H1 (cell line): ENCODE measurements around the gene SNRK. TPM values are rescaled to one million over a fixed set of nuclear protein-coding genes. Genes with fewer than 3 reads are reported as not detected.

Experiments
- CEBPB ChIP-seq: IDR thresholded peaks from 2 replicates; pipeline ENCODE4 v1.6.1; 2012; ENCODE audit warnings: low read depth, low read length
- EP300 ChIP-seq, 2 experiments: IDR thresholded peaks; 1 replicate in 1 of 2; 2 replicates in 1 of 2; pipeline ENCODE4 v1.6.1; 2011 to 2012; ENCODE audit warnings: low read depth in 2 of 2, low read length in 2 of 2, mild to moderate bottlenecking in 2 of 2, borderline replicate concordance in 1 of 2, inconsistent platforms in 1 of 2, moderate library complexity in 1 of 2
- FOSL1 ChIP-seq: IDR thresholded peaks from 2 replicates; pipeline ENCODE4 v1.6.1; 2011; ENCODE audit warnings: mild to moderate bottlenecking, low read depth, low read length, moderate library complexity; ENCODE audit not compliant: insufficient read depth
- JUND ChIP-seq: IDR thresholded peaks from 2 replicates; pipeline ENCODE4 v1.6.1; 2011; ENCODE audit warnings: mild to moderate bottlenecking, improper control_type of control experiment, low read length
- NRF1 ChIP-seq: IDR thresholded peaks from 2 replicates; pipeline ENCODE4 v1.6.1; 2011; ENCODE audit warnings: mild to moderate bottlenecking, low read depth, low read length, improper control_type of control experiment
- POLR2A ChIP-seq, 2 experiments: IDR thresholded peaks; 1 replicate in 1 of 2; 2 replicates in 1 of 2; pipeline ENCODE4 v1.6.1; 2011; ENCODE audit warnings: low read depth in 2 of 2, low read length in 2 of 2, mild to moderate bottlenecking in 2 of 2; ENCODE audit errors: control extremely low read depth in 1 of 2
- SRF ChIP-seq: IDR thresholded peaks from 2 replicates; pipeline ENCODE4 v1.6.1; 2011; ENCODE audit warnings: mild to moderate bottlenecking, low read depth, low read length, moderate library complexity
- YY1 ChIP-seq: IDR thresholded peaks from 2 replicates; pipeline ENCODE4 v1.6.1; 2011; ENCODE audit warnings: low read depth, mild to moderate bottlenecking, low read length
- polyA plus RNA-seq, 7 experiments: library from polyadenylated mRNA; depleted of rRNA in 3 of 7; stranded (reverse) in 5 of 7; unstranded in 2 of 7; fragments of >200 nt in 5 of 7; fragments of 200-250 nt in 2 of 7; gene quantifications; 1 replicate in 5 of 7; 2 replicates in 1 of 7; 4 replicates in 1 of 7; pipeline versions ENCODE4 v1.2.1 to v1.2.3, GENCODE V29; 2011 to 2013; ENCODE audit warnings: missing spikeins in 2 of 7, mixed read lengths in 2 of 7
- total RNA-seq: library from RNA; stranded (reverse); fragmentation: NEBNext Ultra II Directional; extraction: Animal tissue kit (Norgen Biotek cat#: 25700); gene quantifications from 2 replicates; pipeline ENCODE4 v1.2.1, GENCODE V29; 2021
- TF ChIP-seq, protein P1 (sequence below): IDR thresholded peaks from 2 replicates; pipeline ENCODE4 v1.6.1; 2012; ENCODE audit warnings: low read length, inconsistent platforms
- TF ChIP-seq, protein P2 (sequence below): IDR thresholded peaks from 2 replicates; pipeline ENCODE4 v1.6.1; 2011; ENCODE audit warnings: low read depth, mild to moderate bottlenecking, low read length; ENCODE audit not compliant: insufficient read depth
- TF ChIP-seq, protein P3 (sequence below): IDR thresholded peaks from 2 replicates; pipeline ENCODE4 v1.6.1; 2012; ENCODE audit warnings: inconsistent platforms

Gene SNRK
- total and polyA plus RNA-seq, 2 of the 8 experiments (the other 6 are each of a cell fraction or from before 2014, with no cell fraction given): 4.4 to 11.7 TPM

DNA sequence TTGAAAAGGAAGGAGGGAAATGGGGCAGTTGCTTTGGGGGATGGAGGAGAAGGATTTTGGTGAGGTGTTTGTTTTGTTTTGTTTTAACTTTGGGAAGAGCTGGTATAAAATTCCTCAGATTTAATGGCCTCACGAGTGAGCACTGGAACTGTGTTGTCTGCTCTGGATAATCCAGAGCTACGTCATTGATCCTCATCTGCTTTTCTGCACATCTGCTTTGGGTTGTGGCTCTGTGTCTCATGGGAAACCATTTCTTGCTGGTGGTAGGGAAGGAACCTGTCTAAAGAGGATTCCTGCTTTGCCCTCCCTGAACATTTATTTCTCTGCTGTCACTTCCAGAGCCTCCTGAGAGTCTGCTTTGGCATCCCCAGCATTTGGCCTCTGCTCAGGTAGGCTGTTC is 3.1 kb downstream of the SNRK start (continued):
- no peak for TF ChIP-seq YY1
- TF ChIP-seq, protein P1, sequence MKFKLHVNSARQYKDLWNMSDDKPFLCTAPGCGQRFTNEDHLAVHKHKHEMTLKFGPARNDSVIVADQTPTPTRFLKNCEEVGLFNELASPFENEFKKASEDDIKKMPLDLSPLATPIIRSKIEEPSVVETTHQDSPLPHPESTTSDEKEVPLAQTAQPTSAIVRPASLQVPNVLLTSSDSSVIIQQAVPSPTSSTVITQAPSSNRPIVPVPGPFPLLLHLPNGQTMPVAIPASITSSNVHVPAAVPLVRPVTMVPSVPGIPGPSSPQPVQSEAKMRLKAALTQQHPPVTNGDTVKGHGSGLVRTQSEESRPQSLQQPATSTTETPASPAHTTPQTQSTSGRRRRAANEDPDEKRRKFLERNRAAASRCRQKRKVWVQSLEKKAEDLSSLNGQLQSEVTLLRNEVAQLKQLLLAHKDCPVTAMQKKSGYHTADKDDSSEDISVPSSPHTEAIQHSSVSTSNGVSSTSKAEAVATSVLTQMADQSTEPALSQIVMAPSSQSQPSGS: no peak
- no peak for TF ChIP-seq POLR2A (IDR thresholded peaks at IDR 0.05; ENCODE audit: control extremely low read depth in 1 of 2, low read depth in 2 of 2, low read length in 2 of 2)
- no peak for TF ChIP-seq JUND
- TF ChIP-seq FOSL1: no peak
- no peak for TF ChIP-seq EP300 (IDR thresholded peaks at IDR 0.05; ENCODE audit: borderline replicate concordance in 1 of 2, low read depth in 2 of 2, low read length in 2 of 2)
- TF ChIP-seq, protein P2, sequence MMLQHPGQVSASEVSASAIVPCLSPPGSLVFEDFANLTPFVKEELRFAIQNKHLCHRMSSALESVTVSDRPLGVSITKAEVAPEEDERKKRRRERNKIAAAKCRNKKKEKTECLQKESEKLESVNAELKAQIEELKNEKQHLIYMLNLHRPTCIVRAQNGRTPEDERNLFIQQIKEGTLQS: no peak
- no peak for TF ChIP-seq SRF
- TF ChIP-seq NRF1: no peak
- TF ChIP-seq, protein P3, sequence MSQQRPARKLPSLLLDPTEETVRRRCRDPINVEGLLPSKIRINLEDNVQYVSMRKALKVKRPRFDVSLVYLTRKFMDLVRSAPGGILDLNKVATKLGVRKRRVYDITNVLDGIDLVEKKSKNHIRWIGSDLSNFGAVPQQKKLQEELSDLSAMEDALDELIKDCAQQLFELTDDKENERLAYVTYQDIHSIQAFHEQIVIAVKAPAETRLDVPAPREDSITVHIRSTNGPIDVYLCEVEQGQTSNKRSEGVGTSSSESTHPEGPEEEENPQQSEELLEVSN: no peak
- TF ChIP-seq CEBPB: no peak
